T-helper 1 cell treated with Interleukin-12 subunit alpha and Interleukin-12 subunit beta and Interleukin-4 antibody, amounts not matched to agents 30 ng/mL and 1 ng/mL, for 36 hours (primary cell): ENCODE data around the gene POLR3B. TPM values are rescaled to one million over a fixed set of nuclear protein-coding genes. Genes with fewer than 3 reads are reported as not detected.

Source experiments
- intact Hi-C: fragments of 100-400 bp; cut with micrococcal nuclease; formaldehyde crosslinking; loops from one replicate; pipeline ENCODE4 v1.15.1; 2024
- total RNA-seq: library from RNA; stranded (reverse); gene quantifications from 2 replicates; pipeline ENCODE4 v1.2.3, GENCODE V29; 2022

Gene POLR3B
- total RNA-seq, 1 donor from 2014 or later: 7.9 TPM

DNA sequence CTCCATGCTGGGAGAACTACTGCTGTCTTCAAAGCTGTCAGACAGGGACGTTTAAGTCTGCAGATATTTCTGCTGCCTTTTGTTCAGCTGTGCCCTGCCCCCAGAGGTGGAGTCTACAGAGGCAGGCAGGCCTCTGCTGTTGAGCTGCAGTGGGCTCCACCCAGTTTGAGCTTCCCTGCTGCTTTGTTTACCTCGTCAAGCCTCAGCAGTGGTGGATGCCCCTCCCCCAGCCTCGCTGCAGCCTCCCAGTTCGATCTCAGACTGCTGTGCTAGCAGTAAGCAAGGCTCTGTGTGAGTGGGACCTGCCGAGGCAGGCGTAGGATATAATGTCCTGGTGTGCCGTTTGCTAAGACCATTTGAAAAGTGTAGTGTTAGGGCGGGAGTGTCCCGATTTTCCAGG is 193.9 kb downstream of the POLR3B start:
- intact Hi-C loops: no loop called here

DNA sequence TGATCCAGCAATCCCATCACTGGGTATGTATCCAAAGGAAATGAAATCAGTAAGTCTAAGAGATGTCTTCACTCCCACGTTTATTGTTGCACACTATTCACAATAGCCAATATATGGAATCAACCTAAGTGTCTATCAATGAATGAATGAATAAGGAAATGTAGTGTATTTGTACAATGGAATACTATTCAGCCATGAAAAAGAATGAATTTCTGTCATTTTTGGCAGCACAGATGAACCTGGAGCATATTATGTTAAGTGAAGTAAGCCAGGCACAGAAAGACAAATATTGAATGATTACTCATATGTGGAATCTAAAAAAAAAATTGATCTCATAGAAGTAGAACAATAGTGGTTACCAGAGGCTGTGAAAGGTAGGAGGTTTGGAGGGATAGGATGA is 194.7 kb downstream of the POLR3B start:
- intact Hi-C loops: no loop called here

Other genes with a start within 250 kb of the POLR3B start
- gene NUAK1, start 218.8 kb upstream of the POLR3B start, total RNA-seq: 0.02 TPM in 1 of 2 replicates, not detected in the other
- gene CKAP4, start 109.7 kb upstream of the POLR3B start, total RNA-seq: 3.8 and 4.0 TPM in 2 replicates
- 19.8 TPM in 2 replicates for gene TCP11L2, start 55.0 kb upstream of the POLR3B start, total RNA-seq
- not detected in 2 replicates for gene RFX4, start 225.3 kb downstream of the POLR3B start, total RNA-seq